Measurements from ENCODE around the gene GABBR2. TPM values are rescaled to one million over a fixed set of nuclear protein-coding genes. Genes with fewer than 3 reads are reported as not detected.
A peak's percentile ranks its signal among the peaks of the same experiment; 100 is the strongest.

GABBR2 gene
- total RNA-seq, 1 experiment from 2014 or later: 7.3 TPM

- peak; percentile 90 for DNase-seq (ENCODE audit: extremely low read depth, low read depth)
Measured at GRCh38 chr9:98315551-98316060, 393.1 kb downstream of the GABBR2 start.

DNA sequence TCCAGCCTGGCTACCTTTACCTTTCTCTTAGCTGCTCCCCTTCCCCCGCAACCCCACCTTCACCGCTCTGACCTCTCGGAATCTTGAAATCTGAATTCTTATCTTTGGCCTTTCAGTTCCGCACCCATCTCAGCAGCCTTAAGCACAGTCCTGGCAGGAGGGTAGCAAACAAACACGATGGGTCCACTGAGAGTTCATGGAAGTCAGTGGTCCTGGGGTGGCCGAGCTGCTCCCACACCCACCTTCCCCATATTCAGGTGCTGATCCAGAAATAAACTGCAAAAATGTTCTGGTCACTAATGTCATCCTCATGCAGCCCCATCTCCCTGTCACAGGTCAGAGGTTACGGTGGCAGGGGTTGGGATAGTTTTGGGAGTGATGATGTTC, 393.7 kb downstream of the GABBR2 start:
- no peak for DNase-seq (ENCODE audit: extremely low read depth, low read depth)

GRCh38 chr9:98314381-98315066, 394.2 kb downstream of the GABBR2 start:
- peak; percentile 69 for DNase-seq (ENCODE audit: extremely low read depth, low read depth)

DNA sequence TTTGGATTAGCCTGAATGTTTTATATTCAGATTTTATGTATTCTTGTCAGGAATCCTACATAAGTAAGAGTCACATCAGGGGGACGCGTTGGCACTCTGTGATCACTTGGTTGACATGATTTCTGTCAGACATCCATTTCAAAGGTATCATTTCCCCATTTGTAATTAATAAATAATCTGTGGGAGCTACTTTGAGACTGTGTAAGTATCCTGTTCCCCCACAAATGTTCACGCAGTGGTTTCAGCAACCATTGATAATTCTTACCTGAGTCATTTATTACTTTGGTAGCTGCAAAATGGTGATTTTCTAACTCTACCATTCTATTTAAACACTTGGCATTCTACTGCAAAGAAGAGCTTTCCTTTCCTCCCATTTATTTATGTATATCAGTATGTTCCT, 396.4 kb downstream of the GABBR2 start:
- no peak for DNase-seq (ENCODE audit: extremely low read depth, low read depth)

DNA sequence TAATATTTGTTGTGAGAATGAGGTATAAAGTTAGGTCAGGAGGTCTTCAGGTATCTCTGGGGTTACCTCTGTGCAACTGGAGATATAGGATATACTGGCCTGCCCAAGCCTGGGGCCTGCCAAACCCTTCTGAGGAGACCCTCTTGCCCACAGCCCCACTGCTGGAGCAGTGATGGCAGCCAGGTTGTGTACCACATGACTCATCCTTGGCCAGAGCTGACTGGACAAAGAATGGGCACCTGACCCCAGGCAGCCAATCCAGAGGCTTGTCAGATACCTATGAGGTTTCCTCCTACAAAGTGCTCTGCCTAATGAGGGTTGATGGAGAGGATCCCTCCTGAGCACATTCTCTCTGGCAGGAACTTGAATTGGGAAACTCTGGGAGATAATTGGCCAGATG, 397.2 kb downstream of the GABBR2 start:
- DNase-seq (ENCODE audit: extremely low read depth, low read depth): no peak

DNA sequence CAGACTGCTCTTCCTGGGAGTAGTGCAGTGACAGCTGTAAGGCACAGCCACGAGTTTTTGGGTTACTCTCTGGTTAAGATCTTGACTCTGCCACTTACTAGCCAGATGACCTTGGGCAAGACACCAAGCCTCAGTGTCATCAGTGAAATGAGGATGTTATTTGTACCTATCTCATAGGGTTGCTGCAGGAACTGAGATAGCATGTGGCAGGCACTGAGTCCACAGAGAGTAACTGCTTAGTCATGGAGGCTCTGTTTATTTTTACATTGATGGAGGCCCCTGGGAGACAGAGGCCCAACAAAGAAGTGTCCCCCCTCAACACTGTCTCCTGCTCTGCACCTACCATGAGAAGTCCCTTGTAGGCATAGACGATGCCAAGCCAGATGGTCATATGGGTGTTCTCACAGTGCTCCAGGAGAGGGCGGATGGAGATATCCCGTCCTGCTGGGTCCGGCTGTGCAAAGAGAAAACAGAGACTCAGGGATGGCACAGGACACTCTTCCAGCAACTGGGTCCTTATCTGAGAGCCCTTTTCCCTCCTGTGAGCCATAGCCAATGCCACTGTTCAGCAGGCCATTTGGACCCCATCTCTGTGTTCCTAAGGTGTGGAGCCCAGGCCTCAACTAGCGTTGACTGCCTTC, 397.9 kb downstream of the GABBR2 start:
- DNase-seq (ENCODE audit: extremely low read depth, low read depth): no peak

GRCh38 chr9:98306384-98307145, 402.2 kb downstream of the GABBR2 start:
- DNase-seq (ENCODE audit: extremely low read depth, low read depth): no peak

DNA sequence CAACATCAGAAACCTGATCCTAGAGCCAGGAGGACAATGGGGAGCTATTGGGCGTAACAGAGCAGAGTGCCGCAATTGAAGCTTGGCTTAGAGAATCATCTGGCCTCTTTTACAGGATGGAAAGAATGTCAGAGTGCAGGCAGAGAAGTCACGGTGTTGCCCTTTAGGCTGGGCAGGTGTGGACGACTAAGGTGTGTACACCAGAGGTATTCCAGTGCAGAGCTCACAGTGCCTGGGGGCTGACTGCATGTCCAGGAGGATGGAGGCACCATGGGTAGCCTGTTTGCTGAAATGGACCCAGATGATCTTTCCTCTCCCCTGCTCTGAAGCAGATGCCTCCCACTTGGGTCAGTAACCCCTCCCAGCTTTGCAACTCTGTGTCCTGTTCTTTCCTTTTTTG, 404.4 kb downstream of the GABBR2 start:
- DNase-seq (ENCODE audit: extremely low read depth, low read depth): no peak

GRCh38 chr9:98303633-98304125, 405.1 kb downstream of the GABBR2 start:
- DNase-seq (ENCODE audit: extremely low read depth, low read depth): no peak

DNA sequence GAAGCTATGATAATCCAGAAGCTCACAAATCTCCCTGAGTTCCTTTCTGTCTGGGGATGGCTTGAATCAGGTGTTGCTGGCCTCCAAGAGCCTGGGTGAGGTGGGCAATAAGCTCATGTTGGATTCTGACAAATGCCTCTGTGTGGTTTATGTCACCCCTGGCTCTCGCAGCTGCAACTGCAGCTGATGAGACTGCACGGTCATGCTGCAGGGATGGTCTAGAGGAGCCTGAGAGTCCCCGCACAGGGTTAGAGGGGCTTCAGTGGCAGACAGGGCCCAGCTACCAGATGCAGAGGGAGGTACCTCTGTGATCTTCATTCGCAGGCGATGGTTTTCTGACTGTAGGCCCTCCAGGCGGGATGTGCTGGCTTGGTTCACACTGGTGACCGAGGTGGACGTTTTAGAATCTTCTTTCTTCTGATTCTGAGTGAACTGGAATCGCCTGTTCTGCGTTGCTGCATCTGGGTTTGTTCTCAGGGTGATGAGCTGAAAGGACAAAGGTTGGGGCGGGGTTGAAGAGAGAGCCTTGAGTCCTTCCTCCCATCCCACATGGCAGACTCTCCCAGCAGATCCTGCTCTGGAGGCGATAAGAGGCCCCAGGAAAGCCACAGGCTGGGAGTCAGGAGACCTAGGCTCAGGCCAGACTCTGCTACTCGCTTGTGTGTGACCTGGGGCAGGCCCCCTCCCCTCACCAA, 405.6 kb downstream of the GABBR2 start:
- DNase-seq (ENCODE audit: extremely low read depth, low read depth): no peak

GRCh38 chr9:98302150-98302549, 406.6 kb downstream of the GABBR2 start:
- no peak for DNase-seq (ENCODE audit: extremely low read depth, low read depth)

DNA sequence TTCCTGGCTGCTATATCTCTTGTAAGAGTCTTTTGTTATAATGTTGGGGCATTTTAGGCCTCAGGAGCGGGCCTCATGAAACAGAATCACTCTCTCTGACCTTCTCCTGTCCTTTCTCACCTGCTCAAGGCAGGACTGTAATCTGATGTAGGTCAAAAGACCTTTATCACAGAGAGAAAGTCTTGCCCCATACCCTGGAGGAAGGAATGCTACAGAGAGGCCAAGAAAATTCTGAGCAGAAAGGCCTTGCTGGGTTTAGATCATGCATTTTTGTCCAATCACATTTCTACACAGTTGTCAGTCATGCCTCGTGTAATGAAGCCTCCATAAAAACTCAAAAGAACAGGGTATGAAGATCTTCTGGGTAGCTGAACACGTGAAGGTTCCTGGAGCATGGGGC, 408.1 kb downstream of the GABBR2 start:
- DNase-seq (ENCODE audit: extremely low read depth, low read depth): no peak

DNA sequence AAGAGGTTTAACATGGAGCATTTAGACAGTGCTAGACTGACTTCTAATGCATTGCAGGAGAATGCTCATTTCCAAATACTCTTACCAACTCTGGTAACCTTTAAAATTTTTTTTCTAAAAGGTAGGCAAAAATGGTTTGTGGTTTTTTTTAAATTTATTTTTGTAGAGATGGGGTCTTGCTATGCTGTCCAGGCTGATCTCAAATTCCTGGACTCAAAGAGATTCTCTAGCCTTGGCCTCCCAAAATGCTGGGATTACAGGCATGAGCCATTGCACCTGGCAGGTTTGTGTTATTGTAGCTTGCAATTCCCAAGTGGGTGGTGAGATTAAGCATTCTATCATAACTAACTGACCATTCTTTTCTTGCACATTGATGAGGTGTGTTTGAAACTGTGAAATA, 410.3 kb downstream of the GABBR2 start:
- DNase-seq (ENCODE audit: extremely low read depth, low read depth): no peak

GRCh38 chr9:98295824-98296223, 412.9 kb downstream of the GABBR2 start:
- DNase-seq (ENCODE audit: extremely low read depth, low read depth): no peak

DNA sequence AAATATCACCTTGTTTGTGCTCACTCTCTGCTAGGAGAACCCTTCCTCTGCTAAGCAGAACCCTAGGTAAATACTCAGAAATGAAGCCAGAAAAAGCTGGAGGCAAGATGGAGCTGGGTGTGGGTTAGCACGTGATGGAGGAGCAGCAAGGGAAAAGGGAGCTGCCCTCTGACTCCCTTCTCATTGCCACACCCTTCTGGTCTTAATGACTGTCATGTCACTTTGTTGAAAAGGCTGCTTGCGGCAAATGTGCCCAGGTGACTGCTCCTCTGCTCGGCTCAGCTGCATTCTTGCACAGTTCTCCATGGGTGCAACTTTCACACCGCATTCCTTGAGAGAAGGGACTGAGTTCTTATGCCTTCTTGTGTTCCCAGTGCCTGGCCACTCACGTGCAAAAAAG, 416.9 kb downstream of the GABBR2 start:
- no peak for DNase-seq (ENCODE audit: extremely low read depth, low read depth)

GRCh38 chr9:98290411-98290810, 418.3 kb downstream of the GABBR2 start:
- DNase-seq (ENCODE audit: extremely low read depth, low read depth): no peak

DNA sequence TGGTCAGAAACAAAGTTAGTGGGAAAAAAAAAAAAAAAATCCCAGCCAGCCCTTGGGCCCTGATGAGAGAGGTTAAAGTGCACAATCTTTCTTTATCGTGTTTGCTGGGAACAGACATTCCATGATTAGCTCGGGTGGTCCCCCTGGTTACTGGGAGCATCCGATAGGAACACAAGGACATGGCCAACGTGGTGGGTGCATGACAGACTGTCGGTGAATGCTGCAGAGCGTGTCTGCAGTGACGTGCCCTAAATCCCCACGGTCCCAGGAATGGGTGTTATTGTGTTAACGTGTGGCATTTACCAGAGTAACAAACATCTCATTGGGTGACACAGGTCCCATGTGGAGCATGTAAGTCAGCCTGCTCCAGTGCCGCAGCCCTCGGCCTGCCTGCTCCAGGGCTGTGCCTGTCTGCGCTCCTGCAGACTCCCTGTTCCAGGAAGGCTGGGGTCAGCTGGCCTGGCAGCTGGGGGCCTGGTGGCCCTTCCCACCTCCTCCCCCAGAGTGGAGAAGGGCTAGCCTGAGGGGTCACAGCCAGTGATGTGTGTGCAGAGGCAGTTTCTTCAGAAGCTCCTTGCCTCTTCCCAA, 419.0 kb downstream of the GABBR2 start:
- no peak for DNase-seq (ENCODE audit: extremely low read depth, low read depth)

GRCh38 chr9:98288881-98289280, 419.9 kb downstream of the GABBR2 start:
- DNase-seq (ENCODE audit: extremely low read depth, low read depth): no peak

DNA sequence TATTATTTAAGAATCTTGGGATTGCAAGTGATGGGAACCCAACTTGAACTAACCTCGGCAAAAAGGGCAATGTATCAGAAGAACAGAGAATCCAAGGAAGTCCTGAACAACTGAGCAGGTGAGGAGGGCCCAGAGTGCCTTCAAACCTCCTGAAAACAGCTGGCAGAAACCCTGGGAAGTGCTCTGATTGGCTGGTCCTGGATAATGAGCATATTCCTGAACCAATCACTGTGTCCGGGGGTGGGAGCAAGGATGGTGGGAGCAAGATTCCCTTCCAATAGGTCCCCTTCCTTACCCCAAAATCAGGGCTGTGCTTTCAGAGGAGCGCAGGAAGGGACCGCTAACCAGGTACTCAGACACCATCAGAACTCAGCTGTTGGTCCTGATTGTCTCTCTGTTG, 421.4 kb downstream of the GABBR2 start:
- no peak for DNase-seq (ENCODE audit: extremely low read depth, low read depth)

GRCh38 chr9:98285446-98285845, 423.3 kb downstream of the GABBR2 start:
- DNase-seq (ENCODE audit: extremely low read depth, low read depth): no peak

DNA sequence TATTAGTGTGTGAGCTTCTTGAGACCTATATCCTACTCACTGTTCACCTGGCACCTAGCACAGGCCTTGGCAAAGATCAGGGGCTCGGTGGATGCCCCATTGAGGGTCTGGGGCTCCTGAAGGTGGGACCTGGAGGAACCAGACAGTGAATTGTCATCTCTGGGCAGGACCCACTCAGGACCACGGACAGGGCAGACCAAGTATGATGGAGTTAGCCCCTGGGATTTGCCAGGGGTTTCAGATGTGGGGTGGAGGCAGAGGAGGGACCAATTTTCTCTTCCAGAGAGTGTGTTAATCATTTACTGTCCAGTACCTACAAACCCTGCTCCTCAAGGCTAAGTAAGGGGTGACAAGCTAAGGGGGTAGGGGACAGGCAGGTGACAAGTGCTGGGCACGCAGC, 424.0 kb downstream of the GABBR2 start:
- DNase-seq (ENCODE audit: extremely low read depth, low read depth): no peak

All from NCI-H460 (cell line).